HS-27A (cell line): ENCODE measurements around the gene HHIPL1.

Source experiments
- DNase-seq: peaks from one replicate; pipeline ENCODE4 v3.0.0-alpha.2; 2012; ENCODE audit warnings: low read depth, missing footprints

Gene HHIPL1

GRCh38 chr14:99690636-99691035 lies 45.7 kb downstream of the HHIPL1 start:
- DNase-seq, result no peak

GRCh38 chr14:99691111-99691885 lies 46.4 kb downstream of the HHIPL1 start:
- DNase-seq, result no peak

- no peak for DNase-seq
These were observed 49.0 kb downstream of the HHIPL1 start for GRCh38 chr14:99693918-99694317.

GRCh38 chr14:99696929-99697328 lies 52.0 kb downstream of the HHIPL1 start:
- no peak for DNase-seq

GRCh38 chr14:99698236-99698635 lies 53.3 kb downstream of the HHIPL1 start:
- no peak for DNase-seq

GRCh38 chr14:99698642-99699041 lies 53.7 kb downstream of the HHIPL1 start:
- DNase-seq, result no peak

GRCh38 chr14:99699085-99699760 lies 54.3 kb downstream of the HHIPL1 start:
- no peak for DNase-seq

GRCh38 chr14:99699861-99700260 lies 54.9 kb downstream of the HHIPL1 start:
- DNase-seq, result no peak

- no peak for DNase-seq
These were observed 55.5 kb downstream of the HHIPL1 start for GRCh38 chr14:99700379-99700778.

GRCh38 chr14:99701260-99701659 lies 56.3 kb downstream of the HHIPL1 start:
- no peak for DNase-seq

GRCh38 chr14:99702115-99702514 lies 57.2 kb downstream of the HHIPL1 start:
- DNase-seq, result no peak

GRCh38 chr14:99703381-99703780 lies 58.5 kb downstream of the HHIPL1 start:
- DNase-seq, result no peak

- no peak for DNase-seq
These were observed 59.1 kb downstream of the HHIPL1 start for GRCh38 chr14:99704037-99704436.

GRCh38 chr14:99706107-99706900 lies 61.4 kb downstream of the HHIPL1 start:
- no peak for DNase-seq

- DNase-seq, result no peak
These were observed 62.5 kb downstream of the HHIPL1 start for GRCh38 chr14:99707420-99707819.

GRCh38 chr14:99707921-99708320 lies 63.0 kb downstream of the HHIPL1 start:
- no peak for DNase-seq

- DNase-seq, result no peak
These were observed 63.5 kb downstream of the HHIPL1 start for GRCh38 chr14:99708449-99708848.

GRCh38 chr14:99713972-99714371 lies 69.0 kb downstream of the HHIPL1 start:
- no peak for DNase-seq

GRCh38 chr14:99715266-99716000 lies 70.5 kb downstream of the HHIPL1 start:
- no peak for DNase-seq

GRCh38 chr14:99716091-99716849 lies 71.3 kb downstream of the HHIPL1 start:
- no peak for DNase-seq
